ENCODE results near the gene EFNB1.

Gene EFNB1

GRCh38 chrX:68827848-68828624, 785 bp upstream of the EFNB1 start:
- peak; percentile 79 for DNase-seq (ENCODE audit: low spot score)

DNA sequence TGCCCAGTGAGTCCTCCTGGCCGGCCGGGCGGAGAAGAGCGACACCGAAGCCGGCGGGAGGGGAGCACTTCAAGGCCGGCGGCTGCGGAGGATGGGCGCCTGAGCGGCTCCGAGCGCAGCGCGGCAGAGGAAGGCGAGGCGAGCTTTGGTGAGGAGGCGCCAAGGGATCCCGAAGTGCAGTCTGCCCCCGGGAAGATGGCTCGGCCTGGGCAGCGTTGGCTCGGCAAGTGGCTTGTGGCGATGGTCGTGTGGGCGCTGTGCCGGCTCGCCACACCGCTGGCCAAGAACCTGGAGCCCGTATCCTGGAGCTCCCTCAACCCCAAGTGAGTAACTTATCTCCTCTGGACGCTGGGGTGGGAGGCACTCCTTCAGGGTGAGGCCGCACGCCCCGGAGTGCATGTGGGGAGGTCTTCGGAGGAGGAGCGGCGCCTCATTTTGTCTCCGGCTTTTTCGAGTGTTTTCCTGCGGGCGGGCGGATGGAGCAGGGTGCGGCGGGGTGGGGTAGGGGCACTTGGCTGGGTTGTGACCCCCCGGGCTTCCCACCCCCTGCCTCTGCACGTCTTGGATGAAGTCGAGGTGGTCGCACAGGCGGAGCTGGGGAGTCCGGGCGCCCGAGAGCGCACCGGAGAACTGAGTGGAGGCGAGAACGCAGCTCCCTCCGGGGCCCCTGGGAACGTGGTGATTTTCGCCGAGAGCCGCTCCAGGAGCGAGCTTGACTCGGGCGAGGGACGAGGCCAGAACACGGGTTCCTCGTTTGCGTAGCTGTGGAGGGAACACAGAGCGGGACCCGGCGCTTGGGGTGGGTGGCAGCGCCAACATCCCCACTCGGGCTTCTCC, 979 bp downstream of the EFNB1 start:
- no peak for DNase-seq (ENCODE audit: low spot score)

DNA sequence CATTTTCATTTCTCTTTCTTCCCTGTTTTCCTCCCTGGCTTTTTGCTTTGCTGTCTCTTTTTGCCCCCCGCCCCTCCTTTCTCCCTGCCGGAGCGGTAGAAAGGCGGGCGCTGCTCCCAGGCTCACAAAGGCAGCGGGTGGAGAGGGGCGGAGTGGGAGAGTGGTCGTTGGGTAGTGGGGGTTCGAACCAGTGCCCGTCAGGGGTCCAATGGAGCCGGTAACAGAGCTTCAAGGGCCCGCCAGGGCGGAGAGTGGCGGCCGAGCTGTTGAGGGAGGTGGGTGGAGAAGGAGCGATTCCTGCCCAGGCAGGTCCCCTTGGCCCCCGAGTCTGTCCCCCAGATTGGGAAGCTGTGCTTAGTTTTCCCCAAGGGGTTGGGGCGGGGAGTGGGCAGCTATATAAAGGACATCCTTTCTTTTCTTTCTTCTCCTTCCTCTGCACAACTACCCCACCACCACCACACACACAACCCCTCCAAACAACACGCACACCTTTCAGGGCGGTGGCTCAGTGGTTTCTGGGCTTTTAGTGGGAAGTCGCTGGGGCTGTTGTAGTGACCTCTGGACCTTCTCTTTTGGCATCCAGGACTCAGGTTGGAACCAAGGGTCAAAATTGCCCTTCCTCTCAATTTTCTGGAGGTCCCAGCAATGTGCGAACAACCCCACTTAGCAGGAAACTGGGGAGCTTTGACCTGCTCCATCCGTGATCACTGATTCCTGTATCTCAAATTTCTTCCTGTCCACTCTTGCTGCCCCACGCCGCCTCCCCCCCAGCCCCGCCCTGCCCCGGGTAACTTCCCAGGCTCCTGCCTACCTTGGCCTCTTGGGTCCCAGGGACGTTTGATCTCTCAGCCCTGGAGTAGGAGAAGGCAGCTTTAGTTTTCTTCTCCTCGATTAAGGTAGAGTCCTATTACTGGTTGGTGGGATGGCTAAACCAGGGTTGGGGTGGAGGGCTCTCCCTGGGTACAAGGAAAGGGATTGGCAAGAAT, 1.9 kb downstream of the EFNB1 start:
- peak; percentile 36 for DNase-seq (ENCODE audit: low spot score)

- DNase-seq (ENCODE audit: low spot score): no peak
Observed at GRCh38 chrX:68831405-68832100, 2.7 kb downstream of the EFNB1 start.

DNA sequence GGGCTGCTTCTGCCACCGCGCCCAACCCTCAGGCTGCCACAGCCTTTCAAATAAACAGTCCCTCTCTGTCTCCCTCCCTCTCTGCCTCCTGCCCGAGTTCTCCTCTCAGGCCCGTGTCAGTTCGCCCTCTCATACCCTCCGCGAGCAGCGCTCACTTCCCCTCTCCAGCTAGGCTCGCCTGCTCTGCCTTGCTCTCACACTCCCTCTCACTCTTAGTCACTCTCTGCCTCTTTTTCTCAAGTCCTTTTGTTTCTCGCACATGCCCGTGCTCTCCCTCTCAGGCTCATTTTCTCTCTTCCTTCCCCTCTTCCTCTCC, 3.2 kb downstream of the EFNB1 start:
- DNase-seq (ENCODE audit: low spot score): peak; percentile 68

DNA sequence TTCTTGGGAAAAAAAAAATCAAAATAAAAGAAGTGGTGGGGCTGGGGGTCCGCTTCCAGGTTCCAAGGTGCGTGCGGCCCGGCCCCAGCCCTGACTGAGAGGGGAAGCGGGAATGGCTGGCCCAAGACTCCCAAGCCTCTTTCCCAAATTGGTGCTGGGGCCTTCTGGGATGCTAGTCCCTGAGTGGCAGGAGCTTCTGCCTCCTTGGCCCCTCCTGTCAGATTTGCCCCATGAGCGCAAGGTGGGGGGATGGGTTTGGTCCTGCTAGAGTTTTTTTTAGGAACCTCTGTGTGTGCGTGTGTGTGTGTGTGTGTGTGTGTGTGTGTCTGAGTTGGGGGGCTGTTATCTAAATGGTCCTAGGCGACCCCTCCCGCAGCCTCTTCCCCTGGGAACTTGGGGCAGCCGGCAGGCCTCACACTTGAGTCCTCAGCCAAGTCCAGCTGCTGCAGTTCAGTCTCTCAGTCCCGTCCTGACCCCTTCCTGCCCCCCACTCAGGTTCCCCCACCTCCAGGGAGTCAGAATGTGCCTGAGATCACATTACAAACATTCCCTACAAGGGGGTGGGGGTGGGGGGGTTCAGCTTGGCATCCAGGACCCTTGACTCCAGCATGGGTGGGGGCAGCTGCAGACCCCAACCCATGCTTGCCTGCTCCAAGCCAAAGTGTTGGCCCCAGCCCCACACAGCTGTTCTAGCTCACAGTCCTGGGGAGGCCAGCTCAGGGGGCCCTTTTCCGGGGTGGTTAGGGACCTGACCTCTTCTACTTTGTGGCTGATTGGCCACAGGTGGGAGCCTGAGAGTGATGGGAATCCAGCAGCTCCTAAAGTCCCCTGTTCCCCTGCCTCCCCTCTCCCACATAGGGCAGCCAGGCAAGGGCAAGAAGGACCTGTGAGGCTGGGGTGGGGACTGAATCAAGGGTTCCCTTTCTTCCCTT, 4.0 kb downstream of the EFNB1 start:
- no peak for DNase-seq (ENCODE audit: low spot score)

DNA sequence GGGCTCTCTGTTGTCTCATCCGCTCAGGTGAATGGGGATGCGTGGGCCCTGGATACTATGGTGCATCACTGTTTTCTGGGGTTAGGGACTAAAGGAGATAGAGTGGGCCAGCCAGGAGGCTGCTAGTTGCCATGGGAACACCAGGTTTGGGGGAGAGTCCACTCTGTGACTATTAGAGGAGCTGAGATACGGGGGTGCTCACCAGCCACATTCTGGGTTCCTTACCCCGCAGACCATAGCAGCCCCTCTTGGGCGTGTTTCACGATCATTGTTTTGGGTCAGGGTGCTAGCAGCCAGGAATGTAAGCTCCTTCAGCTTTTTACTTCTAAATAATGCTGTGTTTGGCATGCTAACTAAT, 4.6 kb downstream of the EFNB1 start:
- no peak for DNase-seq (ENCODE audit: low spot score)

- peak; percentile 81 for DNase-seq (ENCODE audit: low spot score)
Observed at GRCh38 chrX:68833855-68834331, 5.1 kb downstream of the EFNB1 start.

DNA sequence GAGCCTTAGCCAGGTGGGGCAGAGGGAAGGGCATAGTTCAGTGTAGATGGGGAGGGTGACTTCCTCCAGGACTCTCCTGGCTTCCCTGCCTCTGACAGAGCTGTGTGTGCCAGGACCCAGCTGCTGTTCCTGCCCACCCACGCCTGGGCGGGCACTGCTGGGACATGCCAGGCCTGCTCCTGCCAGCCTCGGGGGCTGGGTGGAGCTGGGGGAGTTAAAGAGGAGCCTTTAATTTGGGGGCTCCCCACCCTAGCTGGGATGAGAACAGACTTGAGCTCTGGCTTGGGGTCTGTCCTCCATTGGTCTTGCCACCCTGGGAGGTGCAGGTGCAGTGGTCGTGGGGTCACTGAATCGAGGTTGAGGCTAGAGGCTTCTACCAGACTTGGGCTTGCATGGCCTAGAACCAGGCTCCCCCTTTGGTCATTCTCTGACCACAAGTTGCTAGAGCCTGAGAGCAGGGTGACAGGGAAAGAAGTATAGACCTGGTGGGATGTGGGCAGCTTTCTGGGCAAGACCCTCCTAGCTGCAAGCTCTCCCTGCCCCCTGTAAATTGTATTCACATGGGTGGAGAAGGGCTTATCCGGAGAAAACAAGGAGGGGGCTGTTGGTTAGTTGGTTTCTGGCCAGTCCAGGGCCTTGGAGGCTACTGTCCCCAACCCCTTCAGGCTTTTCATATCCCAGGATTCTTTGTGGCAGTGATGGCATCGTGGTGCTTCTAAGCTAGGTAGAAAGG, 5.7 kb downstream of the EFNB1 start:
- no peak for DNase-seq (ENCODE audit: low spot score)

DNA sequence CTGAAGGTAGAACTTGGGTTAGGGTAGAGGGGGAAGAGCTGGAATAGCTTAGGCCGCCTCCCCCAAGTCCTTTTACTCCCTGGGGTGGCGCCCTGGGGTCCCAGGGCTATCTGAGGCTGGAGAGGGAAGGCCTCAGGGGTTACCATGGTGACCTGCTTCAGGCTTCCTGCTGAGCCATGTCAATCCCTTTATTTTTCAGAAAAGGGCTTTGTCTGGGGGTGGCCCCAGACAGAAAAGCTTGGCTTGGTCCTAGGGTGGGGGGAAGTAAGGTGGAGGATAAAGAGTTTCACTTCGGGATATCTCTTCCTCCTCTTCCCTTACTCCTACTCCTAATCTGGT, 6.3 kb downstream of the EFNB1 start:
- DNase-seq (ENCODE audit: low spot score): no peak

DNA sequence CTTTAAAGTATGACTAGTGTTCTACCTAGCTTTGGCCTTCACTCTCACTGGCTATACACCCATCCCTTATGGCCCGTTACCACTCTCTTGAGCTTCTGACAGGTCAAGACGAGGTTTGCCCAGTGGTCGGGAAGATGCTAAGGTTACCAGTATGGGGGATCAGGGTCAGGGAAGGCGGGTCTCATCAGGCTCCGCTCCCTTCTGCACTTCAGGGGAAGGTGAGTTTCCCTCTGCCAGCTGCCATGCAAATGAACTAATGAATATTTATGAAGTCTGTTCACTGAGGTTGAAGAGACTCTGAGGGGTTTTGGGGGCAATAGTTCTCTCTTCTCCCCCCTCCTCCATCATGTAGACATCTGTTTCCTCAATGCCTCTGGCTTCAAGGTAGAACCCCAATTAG, 6.6 kb downstream of the EFNB1 start:
- DNase-seq (ENCODE audit: low spot score): no peak

GRCh38 chrX:68837119-68837518, 8.3 kb downstream of the EFNB1 start:
- DNase-seq (ENCODE audit: low spot score): no peak

- no peak for DNase-seq (ENCODE audit: low spot score)
Observed at GRCh38 chrX:68838571-68838910, 9.7 kb downstream of the EFNB1 start.

- no peak for DNase-seq (ENCODE audit: low spot score)
Observed at GRCh38 chrX:68839771-68840170, 10.9 kb downstream of the EFNB1 start.

GRCh38 chrX:68840256-68840655, 11.4 kb downstream of the EFNB1 start:
- no peak for DNase-seq (ENCODE audit: low spot score)

- no peak for DNase-seq (ENCODE audit: low spot score)
Observed at GRCh38 chrX:68841251-68842049, 12.6 kb downstream of the EFNB1 start.

GRCh38 chrX:68842351-68842750, 13.5 kb downstream of the EFNB1 start:
- DNase-seq (ENCODE audit: low spot score): no peak

DNA sequence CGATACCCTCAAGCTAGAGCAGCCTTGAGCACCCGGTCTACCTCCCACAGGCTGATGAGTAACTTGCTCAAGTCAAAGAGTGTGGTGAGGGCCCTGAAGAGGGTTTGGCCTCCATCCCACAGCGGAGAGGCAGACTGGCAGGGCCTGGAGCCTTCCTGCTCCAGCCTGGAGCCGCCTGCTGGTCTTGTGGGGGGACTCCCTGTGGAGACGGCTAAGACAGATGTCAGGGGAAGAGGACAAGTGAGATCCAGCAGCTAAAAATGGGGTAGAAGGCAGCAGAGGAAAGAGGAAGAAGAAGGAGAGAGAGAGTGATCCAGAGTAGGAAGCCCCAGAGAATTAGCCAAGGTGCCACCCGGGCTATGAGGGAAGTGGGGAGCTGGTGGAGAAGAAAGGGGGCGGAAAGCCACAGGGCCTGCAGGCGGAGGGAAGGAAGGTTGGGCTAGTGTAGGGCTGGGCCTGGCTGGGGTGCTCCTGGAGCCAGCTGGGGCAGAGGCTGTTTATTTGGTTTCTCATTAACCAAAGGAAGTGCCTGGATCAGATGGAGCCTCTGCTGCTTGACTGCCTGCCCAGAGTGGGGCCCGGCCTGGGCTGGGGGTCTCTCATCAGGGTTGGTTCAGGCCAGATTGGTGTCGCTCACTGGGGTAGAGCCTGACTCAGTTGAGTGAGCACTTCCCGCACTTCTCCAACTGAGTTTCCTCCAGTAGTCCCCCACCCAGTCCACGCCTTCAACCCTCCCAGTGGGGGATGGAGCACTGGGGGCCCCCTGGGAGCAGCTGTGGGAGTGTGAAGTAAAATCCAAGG, 14.2 kb downstream of the EFNB1 start:
- DNase-seq (ENCODE audit: low spot score): peak; percentile 56

All from kidney tubule cell (primary cell).